SJCRH30 (cell line): ENCODE measurements around the gene OR51I2. TPM values are rescaled to one million over a fixed set of nuclear protein-coding genes. Genes with fewer than 3 reads are reported as not detected.
A peak's percentile ranks its signal among the peaks of the same experiment; 100 is the strongest.

Experiments
- DNase-seq, 2 experiments: peaks; one replicate each; pipeline ENCODE4 v3.0.0-alpha.2; 2015 to 2020
- H3K27ac ChIP-seq: fragments of 250-450 bp; sonication (Bioruptor Pico); 2 replicates; pipeline ENCODE4 v1.5.1; 2020; ENCODE audit warnings: mild to moderate bottlenecking, moderate library complexity
- H3K27me3 ChIP-seq: fragments of 250-450 bp; sonication (Bioruptor Pico); 2 replicates; pipeline ENCODE4 v1.5.1; 2020; ENCODE audit warnings: mild to moderate bottlenecking, moderate library complexity
- H3K36me3 ChIP-seq: fragments of 250-450 bp; sonication (Bioruptor Pico); 2 replicates; pipeline ENCODE4 v1.5.1; 2020; ENCODE audit warnings: mild to moderate bottlenecking, moderate library complexity
- H3K4me1 ChIP-seq: fragments of 250-450 bp; sonication (Bioruptor Pico); 2 replicates; pipeline ENCODE4 v1.5.1; 2020; ENCODE audit warnings: mild to moderate bottlenecking, moderate library complexity
- H3K4me3 ChIP-seq: fragments of 250-450 bp; sonication (Bioruptor Pico); 2 replicates; pipeline ENCODE4 v1.5.1; 2020; ENCODE audit warnings: mild to moderate bottlenecking, moderate library complexity
- H3K9me3 ChIP-seq: fragments of 250-450 bp; sonication (Bioruptor Pico); replicated peaks from 2 replicates; pipeline ENCODE4 v1.5.1; 2020; ENCODE audit warnings: mild to moderate bottlenecking, moderate library complexity
- total RNA-seq: library from RNA; depleted of rRNA; stranded (reverse); fragments of >200 nt; shearing (Covaris generic); gene quantifications from 2 replicates; pipeline ENCODE4 v1.2.3, GENCODE V29; 2014; rRNA removed

OR51I2 gene
- not detected in 2 replicates for total RNA-seq

- no peak within 1 kb of the TSS for H3K27ac ChIP-seq
- DNase-seq: no peak
- no peaks in the 10 kb centered on the region for H3K9me3 ChIP-seq
- no peaks in the 10 kb centered on the region for H3K36me3 ChIP-seq
- no peaks in the 10 kb centered on the region for H3K27me3 ChIP-seq
- H3K4me3 ChIP-seq: no peak within 1 kb of the TSS
- no peaks in the 10 kb centered on the region for H3K4me1 ChIP-seq
These were observed at the start of gene OR51I2 for GRCh38 chr11:5449023-5449422. OR51I2 (plus strand) TSS chr11:5449323; CDS start chr11:5453489, 4,166 bp downstream.

- no peaks in the 10 kb centered on the region for H3K4me1 ChIP-seq
- no peaks in the 10 kb centered on the region for H3K9me3 ChIP-seq
- H3K27ac ChIP-seq: no peak overlapping the region
- no peaks in the 10 kb centered on the region for H3K36me3 ChIP-seq
- no peak overlapping the region for H3K4me3 ChIP-seq
- DNase-seq: no peak
- H3K27me3 ChIP-seq: no peaks in the 10 kb centered on the region
These were observed 44.0 kb upstream of the OR51I2 start for GRCh38 chr11:5405173-5405572.

- no peak for DNase-seq
- Histone ChIP-seq H3K27ac (no peak overlapping the region), H3K9me3 (no peaks in the 10 kb centered on the region), H3K4me1 (no peaks in the 10 kb centered on the region), H3K4me3 (no peak overlapping the region), H3K27me3 (peaks cover 10% of the 10 kb centered on the region; the same call in 1 of the 2 replicates), H3K36me3 (no peaks in the 10 kb centered on the region)
These were observed 28.1 kb upstream of the OR51I2 start for GRCh38 chr11:5420993-5421392.

- H3K4me3 ChIP-seq: no peak within 1 kb of the TSS
- H3K27ac ChIP-seq: no peak within 1 kb of the TSS
- no peaks in the 10 kb centered on the region for H3K9me3 ChIP-seq
- H3K36me3 ChIP-seq: no peaks in the 10 kb centered on the region
- peaks cover 10% of the 10 kb centered on the region; the same call in 1 of the 2 replicates for H3K27me3 ChIP-seq
- H3K4me1 ChIP-seq: no peaks in the 10 kb centered on the region
- DNase-seq: no peak
These were observed 27.3 kb upstream of the OR51I2 start, which contains the start of gene OR51Q1 for GRCh38 chr11:5421811-5422210. OR51Q1 (plus strand) TSS chr11:5422111; CDS start chr11:5422201, 90 bp downstream.

- H3K9me3 ChIP-seq: no peaks in the 10 kb centered on the region
- H3K36me3 ChIP-seq: no peaks in the 10 kb centered on the region
- H3K27me3 ChIP-seq: peaks cover 10% of the 10 kb centered on the region; the same call in 1 of the 2 replicates
- no peak overlapping the region for H3K27ac ChIP-seq
- no peak for DNase-seq
- H3K4me1 ChIP-seq: no peaks in the 10 kb centered on the region
- H3K4me3 ChIP-seq: no peak overlapping the region
These were observed 26.0 kb upstream of the OR51I2 start for GRCh38 chr11:5423131-5423530.

GRCh38 chr11:5441414-5441813 lies 7.7 kb upstream of the OR51I2 start, which contains the start of gene OR51I1:
OR51I1 (minus strand) TSS chr11:5441514; CDS start chr11:5441514, 0 bp downstream.
- Histone ChIP-seq H3K27ac (no peak within 1 kb of the TSS), H3K4me1 (no peaks in the 10 kb centered on the region), H3K9me3 (no peaks in the 10 kb centered on the region), H3K27me3 (0 out of 2 replicates have a peak, but pooled peaks cover 3% of the 10 kb centered on the region), H3K36me3 (no peaks in the 10 kb centered on the region), H3K4me3 (no peak within 1 kb of the TSS)
- no peak for DNase-seq

GRCh38 chr11:5443835-5444393 lies 5.2 kb upstream of the OR51I2 start:
- Histone ChIP-seq H3K4me3 (no peak overlapping the region), H3K4me1 (no peaks in the 10 kb centered on the region), H3K36me3 (no peaks in the 10 kb centered on the region), H3K27me3 (0 out of 2 replicates have a peak, but pooled peaks cover 3% of the 10 kb centered on the region), H3K9me3 (no peaks in the 10 kb centered on the region), H3K27ac (no peak overlapping the region)
- no peak for DNase-seq

GRCh38 chr11:5449432-5449831 lies 309 bp downstream of the OR51I2 start:
- H3K27ac ChIP-seq: no peak overlapping the region
- H3K27me3 ChIP-seq: no peaks in the 10 kb centered on the region
- no peak overlapping the region for H3K4me3 ChIP-seq
- no peak for DNase-seq
- H3K36me3 ChIP-seq: no peaks in the 10 kb centered on the region
- no peaks in the 10 kb centered on the region for H3K9me3 ChIP-seq
- no peaks in the 10 kb centered on the region for H3K4me1 ChIP-seq

- no peak for DNase-seq
- Histone ChIP-seq H3K36me3 (no peaks in the 10 kb centered on the region), H3K4me1 (no peaks in the 10 kb centered on the region), H3K9me3 (no peaks in the 10 kb centered on the region), H3K4me3 (no peak overlapping the region), H3K27ac (no peak overlapping the region), H3K27me3 (no peaks in the 10 kb centered on the region)
These were observed 12.0 kb downstream of the OR51I2 start for GRCh38 chr11:5460983-5461621.

GRCh38 chr11:5467527-5467926 lies 18.4 kb downstream of the OR51I2 start:
- H3K4me3 ChIP-seq: no peak overlapping the region
- peaks cover 2% of the 10 kb centered on the region; the same call in 1 of the 2 replicates for H3K27me3 ChIP-seq
- no peaks in the 10 kb centered on the region for H3K36me3 ChIP-seq
- H3K4me1 ChIP-seq: no peaks in the 10 kb centered on the region
- no peaks in the 10 kb centered on the region for H3K9me3 ChIP-seq
- no peak overlapping the region for H3K27ac ChIP-seq
- no peak for DNase-seq

GRCh38 chr11:5473921-5474320 lies 24.8 kb downstream of the OR51I2 start:
- no peak overlapping the region for H3K27ac ChIP-seq

GRCh38 chr11:5476186-5476819 lies 27.2 kb downstream of the OR51I2 start:
- H3K27ac ChIP-seq: no peak overlapping the region
- H3K4me1 ChIP-seq: no peaks in the 10 kb centered on the region
- H3K27me3 ChIP-seq: peaks cover 5% of the 10 kb centered on the region; the same call in 1 of the 2 replicates
- no peak overlapping the region for H3K4me3 ChIP-seq
- no peaks in the 10 kb centered on the region for H3K36me3 ChIP-seq
- no peaks in the 10 kb centered on the region for H3K9me3 ChIP-seq
- DNase-seq: peak; percentile 22 to 70

More at GRCh38 chr11:5473921-5474320, 24.8 kb downstream of the OR51I2 start:
- H3K9me3 ChIP-seq: no peaks in the 10 kb centered on the region
- H3K4me3 ChIP-seq: no peak overlapping the region
- DNase-seq: no peak
- H3K27me3 ChIP-seq: peaks cover 5% of the 10 kb centered on the region; the same call in 1 of the 2 replicates
- no peaks in the 10 kb centered on the region for H3K4me1 ChIP-seq
- no peaks in the 10 kb centered on the region for H3K36me3 ChIP-seq

- no peaks in the 10 kb centered on the region for H3K9me3 ChIP-seq
- H3K36me3 ChIP-seq: no peaks in the 10 kb centered on the region
- no peaks in the 10 kb centered on the region for H3K27me3 ChIP-seq
- H3K4me3 ChIP-seq: no peak overlapping the region
- no peak for DNase-seq
- H3K27ac ChIP-seq: no peak overlapping the region
- no peaks in the 10 kb centered on the region for H3K4me1 ChIP-seq
These were observed 36.9 kb downstream of the OR51I2 start for GRCh38 chr11:5486003-5486402.

GRCh38 chr11:5486421-5486820 lies 37.3 kb downstream of the OR51I2 start:
- Histone ChIP-seq H3K4me1 (no peaks in the 10 kb centered on the region), H3K4me3 (no peak overlapping the region), H3K27ac (no peak overlapping the region), H3K27me3 (no peaks in the 10 kb centered on the region), H3K9me3 (no peaks in the 10 kb centered on the region), H3K36me3 (no peaks in the 10 kb centered on the region)
- no peak for DNase-seq

GRCh38 chr11:5488385-5488784 lies 39.3 kb downstream of the OR51I2 start, which contains the start of gene OR52D1:
OR52D1 (plus strand) TSS chr11:5488685; CDS start chr11:5488707, 22 bp downstream.
- H3K27ac ChIP-seq: no peak within 1 kb of the TSS
- H3K4me3 ChIP-seq: no peak within 1 kb of the TSS
- no peak for DNase-seq
- H3K27me3 ChIP-seq: no peaks in the 10 kb centered on the region
- H3K9me3 ChIP-seq: no peaks in the 10 kb centered on the region
- no peaks in the 10 kb centered on the region for H3K36me3 ChIP-seq
- no peaks in the 10 kb centered on the region for H3K4me1 ChIP-seq
